B cell (primary cell): ENCODE measurements around the gene CELF2. TPM values are rescaled to one million over a fixed set of nuclear protein-coding genes. Genes with fewer than 3 reads are reported as not detected.

Experiments used
- ATAC-seq: fragments of 200-7000 bp; cut with Tn5 transposase; one replicate; pipeline ENCODE4 v1.10.0; 2021; ENCODE audit warnings: low read depth, mild to moderate bottlenecking, moderate number of reproducible peaks, moderate library complexity
- CTCF ChIA-PET: fragments of 350-600 bp; sonication (Branson Sonifier 250); formaldehyde crosslinking; loops from one replicate; lab custom pipeline; 2021; ENCODE audit warnings: antibody characterized with exemption, inconsistent platforms; lab: Charles Lee
- POLR2A ChIA-PET: fragments of 350-600 bp; sonication (Branson Sonifier 250); formaldehyde crosslinking; loops from one replicate; lab custom pipeline; 2021; ENCODE audit warnings: antibody characterized with exemption; lab: Charles Lee
- DNase-seq: peaks from one replicate; pipeline ENCODE4 v3.0.0; 2013
- H2AFZ ChIP-seq: 2 replicates; pipeline ENCODE4 v1.6.1; 2012; ENCODE audit warnings: mild to moderate bottlenecking, low read depth, low read length; ENCODE audit not compliant: insufficient read depth, poor library complexity, severe bottlenecking
- H3K27ac ChIP-seq, 2 donors: 1 replicate in 1 of 2; 2 replicates in 1 of 2; pipeline ENCODE4 v1.5.1; 2012 to 2013; ENCODE audit warnings: low read length in 2 of 2, mild to moderate bottlenecking in 2 of 2, moderate library complexity in 1 of 2
- H3K27me3 ChIP-seq, 4 experiments: fragments of 200-600 bp in 1 of 4; sonication (generic) in 1 of 4; replicated peaks in 1 of 4; 1 replicate in 2 of 4; 2 replicates in 2 of 4; pipeline versions ENCODE4 v1.6.1 to v1.7.0; 2013 to 2016; ENCODE audit warnings: low read length in 3 of 4, mild to moderate bottlenecking in 2 of 4, mixed read lengths in 1 of 4, moderate library complexity in 1 of 4; ENCODE audit not compliant: insufficient read depth in 4 of 4, control insufficient read depth in 3 of 4; ENCODE audit errors: control extremely low read depth in 1 of 4
- H3K36me3 ChIP-seq, 2 experiments: replicated peaks in 1 of 2; 1 replicate in 1 of 2; 2 replicates in 1 of 2; pipeline versions ENCODE4 v1.6.1 to v1.7.1; 2013; ENCODE audit warnings: low read length in 1 of 2; ENCODE audit not compliant: insufficient read depth in 2 of 2, control insufficient read depth in 1 of 2; ENCODE audit errors: control extremely low read depth in 1 of 2, extremely low read depth in 1 of 2
- H3K4me1 ChIP-seq, 2 donors: fragments of 200-600 bp in 1 of 2; sonication (generic) in 1 of 2; 1 replicate in 1 of 2; 2 replicates in 1 of 2; pipeline versions ENCODE4 v1.5.1 to v1.6.1; 2013 to 2017; ENCODE audit warnings: low read length in 2 of 2; ENCODE audit not compliant: control insufficient read depth in 2 of 2, insufficient read depth in 2 of 2
- H3K4me2 ChIP-seq: replicated peaks from 2 replicates; pipeline ENCODE3; 2012; ENCODE audit warnings: mild to moderate bottlenecking, low read depth, low read length; ENCODE audit not compliant: poor library complexity, severe bottlenecking
- H3K4me3 ChIP-seq, 5 experiments: fragments of 200-600 bp in 1 of 5; sonication (generic) in 1 of 5; 1 replicate in 3 of 5; 2 replicates in 2 of 5; pipeline versions ENCODE4 v1.5.1 to v1.7.0; 2011 to 2016; ENCODE audit warnings: low read length in 4 of 5, mild to moderate bottlenecking in 4 of 5, low read depth in 2 of 5, control low read depth in 1 of 5, moderate library complexity in 1 of 5; ENCODE audit not compliant: insufficient read depth in 1 of 5; ENCODE audit errors: control extremely low read depth in 1 of 5, extremely low read depth in 1 of 5
- H3K79me2 ChIP-seq: fragments of 200-600 bp; sonication (generic); one replicate; pipeline ENCODE4 v1.6.0; 2016; ENCODE audit warnings: low read length; ENCODE audit not compliant: control insufficient read depth, insufficient read depth
- H3K9ac ChIP-seq: fragments of 200-600 bp; sonication (generic); 2 replicates; pipeline ENCODE4 v1.6.1; 2017; ENCODE audit warnings: mild to moderate bottlenecking, low read length, moderate library complexity
- H3K9me3 ChIP-seq, 3 donors: one replicate each; pipeline versions ENCODE4 v1.6.1 to v1.7.1; 2013; ENCODE audit warnings: low read length in 2 of 3; ENCODE audit not compliant: control insufficient read depth in 2 of 3, insufficient read depth in 1 of 3; ENCODE audit errors: control extremely low read depth in 1 of 3
- H4K20me1 ChIP-seq: 2 replicates; pipeline ENCODE4 v1.6.0; 2012; ENCODE audit warnings: mild to moderate bottlenecking, low read length; ENCODE audit not compliant: insufficient read depth, control insufficient read depth, poor library complexity, severe bottlenecking
- H3K27ac Mint-ChIP-seq: one replicate; pipeline ENCODE4 v1.8.0; 2021; ENCODE audit warnings: mixed read lengths
- H3K27me3 Mint-ChIP-seq: one replicate; pipeline ENCODE4 v1.8.0; 2021; ENCODE audit warnings: mixed read lengths
- H3K4me1 Mint-ChIP-seq: one replicate; pipeline ENCODE4 v1.8.0; 2021; ENCODE audit warnings: mixed read lengths
- H3K4me3 Mint-ChIP-seq: one replicate; pipeline ENCODE4 v1.8.0; 2021; ENCODE audit warnings: mixed read lengths
- H3K9me3 Mint-ChIP-seq: one replicate; pipeline ENCODE4 v1.8.0; 2022; ENCODE audit warnings: mixed read lengths; ENCODE audit not compliant: insufficient read depth
- EZH2 ChIP-seq: IDR thresholded peaks from 2 replicates; pipeline ENCODE4 v1.6.1; 2012; ENCODE audit warnings: borderline replicate concordance, low read depth, mild to moderate bottlenecking, moderate library complexity, low read length; ENCODE audit not compliant: insufficient read depth, poor library complexity, severe bottlenecking
- WGBS: methylation state at CpG from one replicate; pipeline ENCODE4 v1.1.5; 2013; ENCODE audit warnings: missing lambda C conversion rate; ENCODE audit not compliant: insufficient coverage; 5-methylcytosine and 5-hydroxymethylcytosine counted together
- intact Hi-C: fragments of 100-400 bp; cut with micrococcal nuclease; formaldehyde crosslinking; loops from one replicate; pipeline ENCODE4 v1.10.0; 2022
- polyA plus RNA-seq: library from polyadenylated mRNA; depleted of rRNA; stranded (reverse); fragments of >200 nt; gene quantifications from 2 replicates; pipeline ENCODE4 v1.2.3, GENCODE V29; 2012
- total RNA-seq, 2 donors: library from RNA; stranded (reverse); fragments of 120-200 nt in 1 of 2; gene quantifications; 1 replicate in 1 of 2; 2 replicates in 1 of 2; pipeline versions ENCODE4 v1.2.3 to v1.2.4, GENCODE V29; 2013 to 2022
- TF ChIP-seq, protein P1 (sequence below): fragments of 200-600 bp; IDR thresholded peaks from one replicate; pipeline ENCODE4 v1.8.0; 2022; ENCODE audit warnings: antibody characterized with exemption, mild to moderate bottlenecking

Gene CELF2
- total and polyA plus RNA-seq, 2 donors (not counting 1 experiment from before 2014, with no cell fraction given) = 59.5 to 112 TPM

GRCh38 chr10:11005725-11006427 lies 11.8 kb upstream of the CELF2 start:
- Mint-ChIP-seq H3K4me3 (no peak overlapping the region), H3K9me3 (no peaks in the 10 kb centered on the region), H3K4me1 (no peaks in the 10 kb centered on the region), H3K27me3 (peaks cover 55% of the 10 kb centered on the region), H3K27ac (no peak overlapping the region)
- Histone ChIP-seq H2AFZ (no peak overlapping the region), H3K36me3 (no peaks in the 10 kb centered on the region), H3K9me3 (no peaks in the 10 kb centered on the region), H3K4me2 (no peak overlapping the region), H3K27ac (no peak overlapping the region), H4K20me1 (no peaks in the 10 kb centered on the region), H3K4me1 (no peaks in the 10 kb centered on the region), H3K4me3 (no peak overlapping the region), H3K9ac (no peak overlapping the region), H3K27me3 (peaks cover 0 to 16% (median 12%) of the 10 kb centered on the region in 4 experiments), H3K79me2 (no peaks in the 10 kb centered on the region)
- intact Hi-C loops = no loop called here
- CTCF ChIA-PET = interaction anchor here (0.7 kb wide), 1 partner anchor 53 kb away, joined by 3 read pairs; no protein-coding TSS in a partner anchor
- DNase-seq (no peak), ATAC-seq (no peak)
- POLR2A ChIA-PET = no interaction called here
- 98% methylated on average over 4 of the region's 9 CpGs for WGBS
- TF ChIP-seq EZH2 = no peak
- TF ChIP-seq, protein P1, sequence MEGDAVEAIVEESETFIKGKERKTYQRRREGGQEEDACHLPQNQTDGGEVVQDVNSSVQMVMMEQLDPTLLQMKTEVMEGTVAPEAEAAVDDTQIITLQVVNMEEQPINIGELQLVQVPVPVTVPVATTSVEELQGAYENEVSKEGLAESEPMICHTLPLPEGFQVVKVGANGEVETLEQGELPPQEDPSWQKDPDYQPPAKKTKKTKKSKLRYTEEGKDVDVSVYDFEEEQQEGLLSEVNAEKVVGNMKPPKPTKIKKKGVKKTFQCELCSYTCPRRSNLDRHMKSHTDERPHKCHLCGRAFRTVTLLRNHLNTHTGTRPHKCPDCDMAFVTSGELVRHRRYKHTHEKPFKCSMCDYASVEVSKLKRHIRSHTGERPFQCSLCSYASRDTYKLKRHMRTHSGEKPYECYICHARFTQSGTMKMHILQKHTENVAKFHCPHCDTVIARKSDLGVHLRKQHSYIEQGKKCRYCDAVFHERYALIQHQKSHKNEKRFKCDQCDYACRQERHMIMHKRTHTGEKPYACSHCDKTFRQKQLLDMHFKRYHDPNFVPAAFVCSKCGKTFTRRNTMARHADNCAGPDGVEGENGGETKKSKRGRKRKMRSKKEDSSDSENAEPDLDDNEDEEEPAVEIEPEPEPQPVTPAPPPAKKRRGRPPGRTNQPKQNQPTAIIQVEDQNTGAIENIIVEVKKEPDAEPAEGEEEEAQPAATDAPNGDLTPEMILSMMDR = no peak

DNA sequence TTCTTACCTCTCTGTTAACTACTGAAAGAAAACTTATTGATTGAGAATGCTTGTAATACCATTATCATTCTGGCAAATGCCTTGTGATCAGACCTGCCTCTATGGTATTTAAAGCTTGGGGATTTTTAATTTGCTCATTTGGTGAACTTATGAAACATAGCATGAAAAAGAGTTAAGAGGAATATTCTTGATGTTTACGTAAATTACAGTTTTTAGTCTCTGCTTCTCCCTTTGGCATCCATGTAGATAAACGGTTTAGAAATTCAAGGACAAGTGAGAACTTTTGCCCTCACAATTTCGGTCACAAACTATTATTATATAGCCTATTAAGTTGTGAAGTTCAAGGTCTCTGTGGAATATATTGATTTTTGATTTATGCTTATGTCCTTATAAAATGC lies 11.2 kb upstream of the CELF2 start:
- no peaks in the 10 kb centered on the region for H4K20me1 ChIP-seq

More for the DNA sequence above, 11.2 kb upstream of the CELF2 start:
- no peak for ATAC-seq
- no peak for DNase-seq
- peaks cover 0 to 16% (median 12%) of the 10 kb centered on the region in 4 experiments for H3K27me3 ChIP-seq
- no peaks in the 10 kb centered on the region for H3K9me3 Mint-ChIP-seq
- no peak overlapping the region for H3K9ac ChIP-seq
- TF ChIP-seq EZH2 = no peak
- TF ChIP-seq, protein P1 = no peak
- no peaks in the 10 kb centered on the region for H3K4me1 ChIP-seq
- CTCF ChIA-PET = interaction anchor here (0.7 kb wide), 1 partner anchor 54 kb away, joined by 3 read pairs; no protein-coding TSS in a partner anchor
- H3K4me1 Mint-ChIP-seq = no peaks in the 10 kb centered on the region
- H3K4me3 Mint-ChIP-seq = no peak overlapping the region
- no peaks in the 10 kb centered on the region for H3K9me3 ChIP-seq
- POLR2A ChIA-PET = no interaction called here
- no peak overlapping the region for H3K27ac Mint-ChIP-seq
- H3K36me3 ChIP-seq = no peaks in the 10 kb centered on the region
- H3K27ac ChIP-seq = no peak overlapping the region
- no peak overlapping the region for H3K4me2 ChIP-seq
- no peaks in the 10 kb centered on the region for H3K79me2 ChIP-seq
- no CpG with 5 or more reads among the region's 3 CpGs for WGBS
- no peak overlapping the region for H3K4me3 ChIP-seq
- H2AFZ ChIP-seq = no peak overlapping the region
- H3K27me3 Mint-ChIP-seq = peaks cover 59% of the 10 kb centered on the region
- intact Hi-C loops = no loop called here
